DOHH2 (cell line): ENCODE measurements around the gene MRPL55.

Experiments
- EZH2phosphoT487 ChIP-seq: fragments of 200-600 bp; sonication (generic); IDR thresholded peaks from 2 replicates; pipeline ENCODE4 v1.6.1; 2017; ENCODE audit warnings: borderline replicate concordance, mild to moderate bottlenecking, antibody characterized with exemption, low read length, moderate library complexity, mixed read lengths
- TF ChIP-seq, protein P1 (sequence below): fragments of 200-600 bp; sonication (generic); IDR thresholded peaks from one replicate; pipeline ENCODE4 v1.5.1; 2014; ENCODE audit warnings: antibody characterized with exemption, mild to moderate bottlenecking, low read depth, low read length; ENCODE audit not compliant: poor library complexity, severe bottlenecking

DNA sequence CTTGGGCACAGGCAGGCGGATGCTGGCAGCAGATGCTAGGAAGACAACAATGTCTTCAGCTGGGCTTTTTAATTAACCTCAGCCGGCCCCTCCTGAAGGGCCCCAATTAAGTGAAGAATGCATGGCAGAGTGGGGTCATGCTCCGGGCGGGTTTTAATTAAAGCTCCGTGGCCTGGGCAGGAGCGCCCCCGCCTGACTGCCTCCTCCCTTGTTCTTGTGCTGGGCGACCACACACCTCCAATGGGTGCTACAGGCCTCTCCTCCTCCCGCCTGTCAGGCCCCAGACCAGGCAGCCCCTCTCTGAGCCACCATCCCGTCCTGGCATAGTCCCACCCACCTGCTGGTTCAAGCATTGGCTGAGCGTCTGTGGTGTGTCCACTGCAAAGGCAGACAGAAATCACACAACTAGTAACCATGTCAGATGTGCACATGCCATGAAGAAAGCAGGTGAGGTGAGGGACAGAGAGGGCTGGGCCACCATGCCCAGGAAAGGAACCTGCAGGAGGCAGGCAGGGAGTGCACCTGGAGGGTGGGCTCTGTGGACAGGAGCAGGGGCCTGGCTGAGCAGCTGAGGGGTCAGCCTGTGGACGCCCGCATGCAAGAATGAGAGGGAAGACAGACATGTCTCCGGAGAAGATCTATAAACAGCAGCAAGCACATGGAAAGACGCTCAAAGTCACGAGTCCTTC lies 35.1 kb downstream of the MRPL55 start:
- TF ChIP-seq, protein P1, sequence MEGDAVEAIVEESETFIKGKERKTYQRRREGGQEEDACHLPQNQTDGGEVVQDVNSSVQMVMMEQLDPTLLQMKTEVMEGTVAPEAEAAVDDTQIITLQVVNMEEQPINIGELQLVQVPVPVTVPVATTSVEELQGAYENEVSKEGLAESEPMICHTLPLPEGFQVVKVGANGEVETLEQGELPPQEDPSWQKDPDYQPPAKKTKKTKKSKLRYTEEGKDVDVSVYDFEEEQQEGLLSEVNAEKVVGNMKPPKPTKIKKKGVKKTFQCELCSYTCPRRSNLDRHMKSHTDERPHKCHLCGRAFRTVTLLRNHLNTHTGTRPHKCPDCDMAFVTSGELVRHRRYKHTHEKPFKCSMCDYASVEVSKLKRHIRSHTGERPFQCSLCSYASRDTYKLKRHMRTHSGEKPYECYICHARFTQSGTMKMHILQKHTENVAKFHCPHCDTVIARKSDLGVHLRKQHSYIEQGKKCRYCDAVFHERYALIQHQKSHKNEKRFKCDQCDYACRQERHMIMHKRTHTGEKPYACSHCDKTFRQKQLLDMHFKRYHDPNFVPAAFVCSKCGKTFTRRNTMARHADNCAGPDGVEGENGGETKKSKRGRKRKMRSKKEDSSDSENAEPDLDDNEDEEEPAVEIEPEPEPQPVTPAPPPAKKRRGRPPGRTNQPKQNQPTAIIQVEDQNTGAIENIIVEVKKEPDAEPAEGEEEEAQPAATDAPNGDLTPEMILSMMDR = peak; percentile 54
- no peak for TF ChIP-seq EZH2phosphoT487
